Mucosa of gallbladder (tissue), 1 donor: ENCODE data around the gene INS. TPM values are rescaled to one million over a fixed set of nuclear protein-coding genes. Genes with fewer than 3 reads are reported as not detected.
"Not testable (repeated sequence)": the region's sequence is repeated elsewhere in the genome, so short reads cannot be mapped to it uniquely, and the experiment has no call there.

ENCODE experiments used
- DNase-seq: peaks from one replicate; pipeline ENCODE4 v3.0.0-alpha.2; 2020; ENCODE audit warnings: low spot score
- total RNA-seq: library from RNA; stranded (reverse); gene quantifications from one replicate; pipeline ENCODE4 v1.2.1, GENCODE V29; 2021
- donor health status: DM: no; HTN: no; CAD: no.

INS gene
- total RNA-seq, 1 donor from 2014 or later: 1.2 TPM

- no peak for DNase-seq
Observed at GRCh38 chr11:2198621-2199365, 37.8 kb upstream of the INS start.

- no peak for DNase-seq
Observed at GRCh38 chr11:2197771-2198520, 36.9 kb upstream of the INS start.

- DNase-seq: peak; percentile 82
Observed at GRCh38 chr11:2196970-2197770, 36.2 kb upstream of the INS start.

GRCh38 chr11:2195756-2196088 is 34.7 kb upstream of the INS start:
- DNase-seq: no peak

- DNase-seq: no peak
Observed at GRCh38 chr11:2194877-2195755, 34.1 kb upstream of the INS start.

- not testable (repeated sequence) for DNase-seq
Observed at GRCh38 chr11:2193888-2194595, 33.0 kb upstream of the INS start.

GRCh38 chr11:2193099-2193887 is 32.3 kb upstream of the INS start:
- DNase-seq: no peak

GRCh38 chr11:2192435-2192834 is 31.4 kb upstream of the INS start:
- no peak for DNase-seq

- DNase-seq: no peak
Observed at GRCh38 chr11:2191883-2192282, 30.9 kb upstream of the INS start.

GRCh38 chr11:2190657-2191471 is 29.9 kb upstream of the INS start:
- DNase-seq: no peak

GRCh38 chr11:2189938-2190656 is 29.1 kb upstream of the INS start:
- DNase-seq: no peak

- DNase-seq: no peak
Observed at GRCh38 chr11:2188745-2189144, 27.7 kb upstream of the INS start.

GRCh38 chr11:2187280-2187707 is 26.3 kb upstream of the INS start:
- no peak for DNase-seq

- DNase-seq: no peak
Observed at GRCh38 chr11:2186669-2187279, 25.8 kb upstream of the INS start.

GRCh38 chr11:2185324-2186085 is 24.5 kb upstream of the INS start:
- DNase-seq: no peak

GRCh38 chr11:2182692-2183474 is 21.9 kb upstream of the INS start:
- DNase-seq: no peak
